NCI-H2227 (cell line): ENCODE results near the gene ADCK2.
A peak's percentile ranks its signal among the peaks of the same experiment; 100 is the strongest.
"Not testable (repeated sequence)": the region's sequence is repeated elsewhere in the genome, so short reads cannot be mapped to it uniquely, and the experiment has no call there.

Experiments
- DNase-seq: peaks from one replicate; lab custom pipeline; 2025; ENCODE audit not compliant: unreplicated experiment; lab: John Stamatoyannopoulos, UW

The ADCK2 gene, protein sequence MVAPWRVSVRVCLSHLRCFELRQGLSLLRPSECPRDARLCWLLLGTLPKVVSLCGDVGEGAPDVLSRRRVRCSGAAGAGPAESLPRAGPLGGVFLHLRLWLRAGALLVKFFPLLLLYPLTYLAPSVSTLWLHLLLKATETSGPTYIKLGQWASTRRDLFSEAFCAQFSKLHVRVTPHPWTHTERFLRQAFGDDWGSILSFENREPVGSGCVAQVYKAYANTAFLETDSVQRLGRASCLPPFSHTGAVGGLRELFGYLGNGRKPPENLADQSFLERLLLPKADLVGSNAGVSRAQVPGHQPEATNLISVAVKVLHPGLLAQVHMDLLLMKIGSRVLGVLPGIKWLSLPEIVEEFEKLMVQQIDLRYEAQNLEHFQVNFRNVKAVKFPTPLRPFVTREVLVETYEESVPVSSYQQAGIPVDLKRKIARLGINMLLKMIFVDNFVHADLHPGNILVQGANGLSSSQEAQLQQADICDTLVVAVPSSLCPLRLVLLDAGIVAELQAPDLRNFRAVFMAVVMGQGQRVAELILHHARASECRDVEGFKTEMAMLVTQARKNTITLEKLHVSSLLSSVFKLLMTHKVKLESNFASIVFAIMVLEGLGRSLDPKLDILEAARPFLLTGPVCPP

DNA sequence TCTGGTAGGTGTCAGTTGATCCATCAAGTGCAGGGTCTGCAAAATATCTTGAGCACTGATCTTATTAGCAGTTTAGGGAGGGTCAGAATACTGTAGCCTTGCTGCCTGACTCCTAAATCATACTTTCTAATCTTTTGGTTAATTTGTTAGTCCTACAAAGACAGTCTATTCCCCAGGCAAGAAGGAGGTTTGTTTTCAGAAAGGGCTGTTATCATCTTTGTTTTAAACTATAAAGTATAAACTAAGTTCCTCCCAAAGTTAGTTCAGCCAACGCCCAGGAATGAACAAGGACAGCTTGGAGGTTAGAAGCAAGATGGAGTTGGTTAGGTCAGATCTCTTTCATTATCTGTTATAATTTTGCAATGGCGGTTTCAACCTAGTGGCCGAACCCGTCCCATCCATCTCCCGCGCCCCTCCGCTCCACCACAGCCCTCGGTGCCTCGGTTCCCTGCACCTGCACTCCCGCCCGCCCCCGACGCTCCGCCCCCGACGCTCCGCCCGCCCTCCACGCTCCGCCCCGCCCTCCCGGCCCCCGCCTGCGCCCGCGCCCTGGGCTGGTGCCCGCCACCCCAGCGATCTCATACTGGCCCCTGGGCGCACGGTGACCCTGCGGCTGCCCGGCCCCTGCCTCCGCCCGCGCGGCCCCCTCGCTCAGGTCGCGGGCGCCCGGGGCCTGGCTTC is at the start of gene ADCK2:
ADCK2 (plus strand) TSS at position 564 of the 681 bp plus-strand sequence. CDS start 386 bp downstream, outside the sequence.
- peak; percentile 62 for DNase-seq

DNA sequence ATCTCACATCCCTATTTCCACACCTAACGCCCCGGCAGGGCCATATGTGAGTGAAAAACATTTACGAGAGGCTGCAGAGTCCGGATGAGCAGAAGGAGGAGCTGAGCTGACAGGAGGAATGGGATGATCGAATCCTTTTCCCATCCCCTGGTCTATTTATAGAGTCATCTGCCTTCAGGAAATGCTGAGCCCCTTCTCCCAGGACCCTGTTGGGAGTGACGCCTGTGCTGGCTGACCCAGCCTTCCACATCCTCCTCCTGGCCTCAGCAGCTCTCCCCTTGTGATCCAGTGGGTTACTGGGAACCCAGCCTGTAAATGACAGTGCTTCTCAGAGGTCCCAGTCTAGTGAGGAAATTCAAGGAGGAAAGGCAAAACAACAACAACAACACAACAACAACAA is 48.8 kb upstream of the ADCK2 start:
- DNase-seq = no peak

DNA sequence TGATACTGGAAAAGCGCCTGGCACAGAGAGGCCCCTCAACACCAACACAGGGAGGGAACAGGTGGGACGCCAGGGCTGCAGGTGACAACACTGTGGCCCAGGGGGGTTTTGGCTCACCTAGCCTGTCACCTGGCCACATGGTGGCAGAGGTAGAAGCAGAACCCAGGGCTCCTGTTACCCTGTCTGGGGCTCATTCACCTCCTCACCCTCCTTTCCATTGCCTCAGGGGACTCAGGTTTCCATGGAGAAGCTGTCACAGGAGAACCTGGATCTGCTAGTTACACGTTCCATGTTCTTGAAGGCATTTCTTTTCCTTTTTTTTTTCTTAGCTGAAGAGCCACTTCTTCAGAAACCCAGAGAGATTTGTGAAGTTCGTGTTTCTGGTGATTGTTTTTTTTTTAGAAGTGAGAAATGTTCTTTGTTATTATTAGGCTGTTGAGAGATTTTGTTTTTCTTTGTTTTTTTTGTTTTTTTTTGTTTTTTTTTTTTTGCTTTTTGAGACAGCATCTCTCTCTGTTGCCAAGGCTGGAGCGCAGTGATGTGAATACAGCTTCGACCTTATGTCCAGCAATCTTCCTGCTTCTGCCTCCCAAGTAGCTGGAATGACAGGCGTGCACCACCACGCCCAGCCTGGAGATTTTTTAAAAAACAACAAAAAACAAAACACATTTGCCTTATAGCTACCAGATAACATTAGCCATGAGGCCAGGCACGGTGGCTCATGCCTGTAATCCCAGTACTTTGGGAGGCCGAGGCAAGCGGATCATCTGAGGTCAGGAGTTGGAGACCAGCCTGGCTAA is 48.2 kb upstream of the ADCK2 start:
- DNase-seq = no peak

DNA sequence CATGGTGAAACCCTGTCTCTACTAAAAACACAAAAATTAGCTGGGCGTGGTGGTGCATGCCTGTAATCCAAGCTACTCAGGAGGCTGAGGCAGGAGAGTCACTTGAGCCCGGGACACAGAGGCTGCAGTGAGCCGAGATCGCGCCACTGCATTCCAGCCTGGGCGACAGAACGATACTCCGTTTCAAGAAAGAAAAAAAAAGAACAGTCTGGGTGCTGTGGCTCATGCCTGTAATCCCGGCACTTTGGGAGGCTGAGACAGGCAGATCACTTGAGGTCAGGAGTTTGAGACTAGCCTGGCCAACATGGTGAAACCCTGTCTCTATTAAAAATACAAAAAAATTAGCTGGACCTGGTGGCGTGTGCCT is 47.6 kb upstream of the ADCK2 start:
- not testable (repeated sequence) for DNase-seq

DNA sequence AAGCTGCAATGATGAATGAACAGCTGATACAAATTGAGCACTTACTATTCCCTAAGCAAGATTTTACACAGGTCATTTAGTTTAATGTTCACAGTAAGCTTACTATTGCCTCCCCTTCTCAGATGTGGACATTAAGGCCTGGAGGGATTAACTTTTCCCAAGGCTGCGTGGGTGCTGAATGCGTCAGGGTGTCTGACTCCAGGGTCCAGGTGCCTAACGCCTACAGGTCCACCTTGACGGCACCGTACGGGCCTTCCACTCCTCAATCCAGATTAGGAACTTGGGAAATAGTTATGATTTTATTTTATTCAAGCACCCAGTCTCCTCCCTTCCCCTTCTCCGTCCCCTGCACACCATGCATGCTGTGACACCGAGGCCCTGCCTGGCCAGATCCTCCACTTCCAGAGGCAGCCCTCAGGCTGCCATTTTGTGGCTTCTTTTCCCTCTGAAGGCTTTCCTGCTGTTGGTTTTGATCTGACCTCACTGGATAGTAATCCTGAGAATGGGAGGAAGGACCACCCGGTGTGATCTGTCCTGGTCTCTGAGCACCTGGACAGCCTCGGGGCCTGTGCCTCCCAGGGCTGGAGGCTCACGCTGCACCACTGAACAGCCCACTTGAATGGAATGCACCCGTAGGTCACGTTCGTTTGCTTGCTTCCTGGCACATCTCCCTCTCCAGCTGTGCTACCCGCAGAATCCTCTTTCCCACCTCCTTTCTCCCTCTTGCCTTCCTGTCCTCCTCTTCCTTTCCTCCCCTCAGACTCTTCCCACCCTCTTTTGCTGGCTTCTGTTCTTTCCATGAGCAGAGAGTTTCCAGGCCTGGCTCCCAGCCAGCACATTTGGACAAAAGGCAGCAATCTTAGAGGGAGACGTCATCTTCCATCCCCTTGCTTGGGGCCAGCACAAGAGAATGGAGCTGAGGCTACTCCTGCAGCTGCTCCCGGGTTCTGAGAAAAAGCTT is 46.6 kb upstream of the ADCK2 start:
- peak; percentile 92 for DNase-seq

DNA sequence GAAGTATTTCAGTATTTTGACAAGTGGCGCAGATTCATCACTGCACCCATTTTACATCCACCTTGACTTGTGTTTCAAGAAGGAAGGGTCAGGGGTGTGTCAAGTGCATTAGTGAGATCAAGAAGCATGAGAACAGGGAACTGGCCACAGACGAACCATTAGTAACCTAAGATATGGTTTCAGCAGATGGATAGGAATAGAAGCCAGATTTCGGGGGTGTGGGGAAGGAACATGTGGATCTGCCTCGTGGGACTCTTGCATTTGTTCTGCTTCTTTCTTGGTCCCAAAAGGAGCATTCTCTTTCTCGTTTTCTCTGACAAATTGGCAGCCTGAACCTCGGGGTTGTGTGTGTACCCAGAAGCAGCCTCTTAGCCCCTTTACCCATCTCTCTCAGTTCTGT is 41.7 kb upstream of the ADCK2 start:
- no peak for DNase-seq

DNA sequence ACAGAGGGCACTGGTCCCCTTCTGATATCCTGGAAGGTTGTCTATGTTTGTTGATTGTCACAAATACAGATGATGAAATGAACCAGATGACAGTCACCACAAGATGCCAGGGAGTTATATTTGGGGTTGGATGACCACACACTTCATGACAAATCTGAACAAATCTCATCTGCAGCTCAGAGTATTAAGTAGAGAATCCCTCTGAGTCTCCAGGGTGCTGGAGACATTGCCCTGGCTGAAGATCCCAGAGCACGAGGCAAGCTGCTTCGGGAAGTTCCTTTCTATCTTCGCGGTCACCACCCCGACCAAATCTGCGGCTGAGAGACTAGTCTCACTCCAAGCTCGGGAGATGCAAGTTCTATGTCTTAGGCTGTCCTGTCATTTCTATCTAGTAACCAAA is 41.1 kb upstream of the ADCK2 start:
- DNase-seq = no peak

DNA sequence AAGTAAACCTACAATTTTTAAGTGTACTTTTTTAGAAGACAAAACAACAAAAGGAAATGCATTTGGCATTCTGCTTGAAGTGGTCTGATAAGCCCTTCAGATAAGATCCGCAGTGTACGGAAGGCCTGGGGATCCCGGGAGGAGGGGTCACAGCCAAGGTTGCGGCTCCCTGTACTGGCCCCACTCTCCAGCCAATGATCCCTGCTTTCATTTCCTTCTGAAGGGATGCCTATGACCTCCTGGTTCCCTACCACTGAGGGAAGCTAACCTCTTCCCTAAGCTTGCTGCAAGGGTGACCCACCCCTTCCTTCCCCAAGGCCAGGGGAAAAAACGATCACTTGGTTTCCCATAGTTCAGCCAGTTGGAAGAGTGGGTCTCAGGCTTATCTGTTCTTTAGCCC is 37.4 kb upstream of the ADCK2 start:
- no peak for DNase-seq

DNA sequence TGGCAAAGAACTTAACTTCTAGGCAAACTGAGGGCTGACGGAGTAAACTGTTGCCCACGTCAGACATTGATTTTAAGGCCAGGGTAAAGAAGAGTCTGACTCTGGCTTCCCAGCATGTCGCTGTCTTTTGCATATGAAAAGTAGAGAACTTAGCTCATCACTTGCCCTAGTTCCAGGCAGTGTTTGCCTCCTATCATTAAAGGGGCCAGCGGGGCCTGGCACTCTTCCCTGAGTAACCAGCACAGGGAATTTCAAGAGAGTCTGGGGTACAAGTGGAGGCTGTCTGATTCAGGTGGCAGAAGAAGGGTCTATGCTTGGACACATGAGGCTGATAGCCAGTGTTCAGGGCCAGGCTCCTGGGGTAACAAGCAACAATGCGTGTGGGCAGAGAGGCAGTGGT is 36.9 kb upstream of the ADCK2 start:
- DNase-seq = no peak

DNA sequence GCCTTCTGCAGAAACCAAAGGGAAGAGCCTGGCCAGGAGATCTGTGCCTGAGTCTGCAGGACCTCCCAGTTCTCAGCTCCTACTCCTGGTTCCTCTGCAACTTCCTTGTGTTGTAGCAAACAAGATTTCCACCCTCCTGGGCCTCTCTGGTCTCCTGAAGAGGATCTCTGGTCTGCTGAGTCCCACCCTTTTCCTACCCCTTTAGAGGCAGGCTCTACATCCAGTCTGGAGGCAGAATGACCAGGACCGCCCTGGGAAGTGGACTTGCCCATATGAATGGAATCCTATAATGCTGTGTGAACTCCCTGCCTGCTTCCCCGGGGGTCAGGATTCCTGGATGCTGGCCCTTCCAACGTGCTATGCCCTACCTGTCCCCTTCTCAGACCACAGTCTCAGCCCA is 35.3 kb upstream of the ADCK2 start:
- DNase-seq = no peak

DNA sequence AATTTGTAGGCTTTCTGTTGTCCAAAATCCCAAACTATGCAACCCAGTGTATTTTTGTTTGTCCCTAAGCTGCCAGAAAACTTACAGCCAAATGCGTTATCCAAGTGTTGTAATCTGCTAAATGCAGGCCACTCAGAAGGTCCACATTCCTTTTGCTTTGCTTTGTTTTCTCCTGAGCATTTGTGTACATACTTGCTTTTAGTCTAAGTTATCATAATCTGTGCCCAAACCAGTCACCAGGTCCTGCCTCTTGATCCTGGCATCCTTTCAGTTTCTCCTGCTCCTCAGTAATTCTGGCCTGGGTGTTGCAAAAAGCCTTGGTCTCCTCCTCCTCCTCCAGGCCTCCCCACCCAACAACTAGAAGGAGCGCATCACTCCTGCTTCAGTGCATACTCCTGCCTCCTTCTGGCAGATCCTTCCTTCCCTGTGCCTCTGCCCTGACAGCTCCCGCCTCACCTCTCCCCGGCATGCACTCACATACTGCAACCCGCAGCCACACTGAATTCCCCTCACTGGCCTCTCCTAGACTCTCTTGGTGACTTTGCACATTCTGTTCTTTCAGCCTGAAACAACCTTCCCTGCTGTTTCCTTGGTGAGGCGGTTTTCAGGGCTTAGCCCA is 34.5 kb upstream of the ADCK2 start:
- no peak for DNase-seq

DNA sequence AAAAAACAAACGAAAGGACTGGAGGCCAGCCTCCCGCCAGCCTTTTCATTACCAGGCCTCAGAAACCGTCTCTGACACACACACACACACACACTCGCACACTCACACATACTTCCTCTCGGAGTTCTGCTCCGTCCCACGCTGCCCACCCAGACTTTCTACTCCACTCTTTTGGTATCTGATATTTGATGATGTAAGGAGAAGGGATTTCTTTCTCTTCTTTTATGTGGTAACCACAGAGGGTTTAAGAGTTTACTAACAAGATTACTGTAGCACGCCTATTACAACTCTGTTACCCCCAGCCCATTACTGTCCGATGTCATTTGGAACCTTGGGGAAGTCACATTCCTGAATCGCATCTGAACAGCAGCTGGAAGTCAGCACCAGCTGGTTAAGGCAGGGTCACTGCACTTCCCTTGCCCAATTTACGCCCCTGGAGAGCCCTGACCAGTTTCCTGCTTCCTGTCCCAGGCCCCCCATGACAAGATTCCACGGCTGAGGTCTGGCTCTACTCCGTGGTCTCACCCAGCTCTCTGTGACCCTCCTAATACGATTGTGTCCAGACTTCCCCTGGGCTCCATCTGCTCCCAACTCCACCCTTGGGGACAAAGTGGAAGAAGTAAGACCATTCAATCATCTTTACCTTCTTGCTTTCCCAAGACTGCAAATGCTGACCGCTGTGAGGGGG is 33.2 kb upstream of the ADCK2 start:
- peak; percentile 30 for DNase-seq

DNA sequence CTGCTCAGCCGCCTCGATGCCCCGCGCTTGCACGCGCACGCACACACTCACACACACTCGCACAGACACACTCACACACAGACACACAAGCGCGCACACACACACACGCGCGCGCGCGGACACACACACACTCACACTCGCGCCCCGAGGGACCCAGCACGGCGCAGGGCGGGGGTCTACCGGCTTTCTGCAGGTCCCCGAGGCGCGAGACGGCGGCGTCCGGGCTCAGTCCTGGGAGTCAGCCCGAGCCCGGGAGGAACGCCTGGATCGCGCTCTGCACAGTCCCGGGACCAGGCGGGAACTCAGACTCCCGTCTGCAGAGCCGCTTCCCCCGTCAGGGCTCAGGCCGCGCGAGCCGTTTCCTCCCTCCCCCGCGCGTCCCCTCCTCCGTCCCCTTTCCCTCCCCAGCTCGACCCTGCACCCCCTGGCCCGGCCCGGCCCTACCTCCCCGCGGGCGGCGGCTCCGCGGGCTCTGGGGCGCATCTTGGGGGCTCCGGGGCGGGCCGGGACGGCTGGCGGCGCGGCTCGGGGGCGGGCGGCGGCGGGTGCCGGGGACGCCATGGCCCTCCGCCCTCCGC is 32.6 kb upstream of the ADCK2 start:
- DNase-seq = peak; percentile 66

DNA sequence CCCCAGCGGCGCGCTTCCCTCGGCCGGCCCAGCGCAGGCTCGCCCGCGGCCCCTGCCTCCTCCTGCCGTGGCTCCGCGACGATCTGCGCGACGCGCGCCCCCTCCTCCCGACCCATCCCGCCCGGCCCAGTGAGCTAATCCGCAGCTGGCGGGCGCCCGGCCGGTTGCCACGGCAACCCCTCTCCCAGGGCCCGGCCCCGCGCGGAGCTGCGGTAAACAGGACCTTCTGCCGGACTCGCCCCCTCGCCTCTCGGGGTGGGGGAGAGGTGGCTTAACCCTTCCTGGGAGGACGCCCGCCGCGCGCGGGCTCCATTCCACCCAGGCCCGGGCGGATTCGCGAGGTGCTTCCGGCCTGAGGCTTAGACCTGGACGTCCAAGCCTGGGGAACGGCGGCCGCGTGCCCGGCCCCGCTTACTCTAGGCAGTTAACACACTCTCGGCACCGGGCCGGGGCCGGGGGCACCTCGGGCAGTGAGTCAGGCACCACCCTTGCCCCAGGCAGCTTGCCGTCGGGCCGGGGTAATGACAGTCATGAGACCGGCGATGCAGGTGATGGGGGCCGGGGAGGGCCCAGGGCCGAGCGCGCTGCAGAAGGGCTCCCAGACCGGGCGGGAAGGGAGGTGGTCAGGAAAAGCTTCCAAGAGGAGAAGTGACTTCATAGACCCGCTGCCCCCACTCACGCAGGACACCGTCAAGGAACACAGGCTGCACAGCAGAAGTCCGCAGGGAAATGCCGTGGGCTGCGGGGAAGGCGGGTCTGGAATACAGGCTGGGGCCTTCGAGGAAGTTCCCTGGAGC is 31.8 kb upstream of the ADCK2 start, which contains the start of gene DENND2A:
DENND2A (minus strand) TSS at position 87 of the 797 bp plus-strand sequence. CDS start 38,416 bp downstream, outside the sequence.
- peak; percentile 92 for DNase-seq

DNA sequence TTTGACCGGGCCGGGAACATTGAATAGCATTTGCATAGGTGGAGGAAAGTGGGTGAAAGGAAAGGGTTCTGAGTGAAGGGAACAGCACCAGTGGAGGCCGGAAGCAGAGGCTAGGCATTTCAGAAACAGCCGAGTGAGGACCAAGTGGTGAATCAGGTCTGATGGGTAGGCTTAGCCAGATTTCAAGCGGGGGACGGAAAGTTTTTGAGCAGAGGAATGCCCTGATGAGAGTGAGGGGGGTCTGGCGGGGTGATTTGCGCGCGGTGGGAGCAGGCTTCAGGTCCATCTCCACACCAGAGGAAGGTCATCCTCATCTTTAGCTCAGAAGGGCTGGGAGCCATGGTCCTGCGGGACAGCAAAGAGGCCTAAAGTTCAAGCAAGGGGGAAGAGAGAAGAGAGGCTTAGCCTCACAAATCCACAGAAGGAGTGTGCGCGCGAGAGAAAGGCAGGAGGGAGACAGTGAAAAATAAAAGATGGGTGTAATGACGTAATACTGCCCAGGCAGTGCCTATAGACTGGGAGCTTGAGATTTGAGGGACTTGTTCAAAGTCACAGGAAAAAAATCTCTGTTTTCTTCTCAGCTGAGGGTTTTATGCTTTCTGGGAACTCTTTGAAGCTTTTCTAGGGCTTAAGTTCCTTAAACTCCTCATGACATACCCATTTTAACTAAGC is 31.1 kb upstream of the ADCK2 start:
- no peak for DNase-seq

DNA sequence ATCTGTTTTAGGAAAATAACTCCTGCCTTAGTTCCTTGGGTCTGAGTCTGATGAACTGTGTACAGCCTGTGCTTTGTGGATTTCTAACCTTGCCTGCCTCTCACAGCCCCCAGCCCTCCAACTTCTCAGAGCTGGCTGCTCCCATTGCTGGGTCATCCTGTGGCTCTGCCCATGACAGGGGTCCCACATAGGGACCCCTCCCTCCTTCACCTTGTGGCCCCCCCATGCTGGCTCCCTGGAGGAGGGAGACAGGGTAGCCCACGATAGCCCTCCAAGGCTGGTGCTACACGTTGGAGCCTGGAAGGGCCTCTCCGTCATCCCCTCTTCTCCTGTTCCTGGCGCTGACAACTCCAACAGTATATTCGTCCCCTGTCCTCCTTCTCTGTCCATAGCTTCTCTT is 29.3 kb upstream of the ADCK2 start:
- no peak for DNase-seq

DNA sequence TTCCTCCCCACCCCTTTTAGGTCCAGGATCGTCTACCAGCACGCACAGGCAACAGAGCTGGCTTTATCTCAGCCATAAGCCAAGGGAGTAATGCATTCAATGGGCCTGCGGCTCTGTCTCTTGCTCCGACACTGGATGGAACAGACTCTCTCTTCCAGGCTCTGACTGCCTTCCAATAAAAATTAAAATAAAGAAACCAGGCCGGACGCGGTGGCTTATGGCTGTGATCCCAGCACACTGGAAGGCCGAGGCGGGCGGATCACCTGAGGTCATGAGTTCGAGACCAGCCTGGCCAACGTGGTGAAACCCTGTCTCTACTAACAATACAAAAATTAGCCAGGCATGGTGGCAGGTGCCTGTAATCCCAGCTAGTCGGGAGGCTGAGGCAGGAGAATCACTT is 28.0 kb upstream of the ADCK2 start:
- not testable (repeated sequence) for DNase-seq
